HCT116 (cell line): ENCODE results near the gene C19orf85. TPM values are rescaled to one million over a fixed set of nuclear protein-coding genes. Genes with fewer than 3 reads are reported as not detected.
A peak's percentile ranks its signal among the peaks of the same experiment; 100 is the strongest.

Experiments used
- ATAC-seq: fragments of 200-7000 bp; cut with Tn5 transposase; 2 replicates; pipeline ENCODE4 v1.9.1; 2020; ENCODE audit warnings: mild to moderate bottlenecking, moderate library complexity
- BruUV-seq: library from RNA; stranded (reverse); fragments of 400-500 nt; replicated peaks from 2 replicates; lab custom pipeline; 2021; lab: Mats Ljungman, UMichigan
- CTCF ChIA-PET: fragments of 300-600 bp; sonication (Branson Sonifier 250); formaldehyde crosslinking; loops from one replicate; lab custom pipeline; 2021; ENCODE audit warnings: antibody characterized with exemption; lab: Charles Lee
- POLR2A ChIA-PET: fragments of 300-600, 350-600 bp; sonication (Branson Sonifier 250); formaldehyde crosslinking; loops from one replicate; lab custom pipeline; 2021; ENCODE audit warnings: antibody characterized with exemption; lab: Charles Lee
- RAD21 ChIA-PET, 2 experiments: fragments of 300-600 bp; sonication (Branson Sonifier 250); formaldehyde crosslinking; loops; one replicate each; lab custom pipeline; 2023; ENCODE audit warnings: low total read pairs in 2 of 2; ENCODE audit not compliant: uncharacterized antibody in 2 of 2, unreplicated experiment in 2 of 2, low non-redundant PET in 1 of 2; lab: Charles Lee
- DNase-seq: peaks from one replicate; pipeline ENCODE4 v3.0.0-alpha.2; 2010; ENCODE audit warnings: low read depth, low spot score
- H2AFZ ChIP-seq: fragments of 200-600 bp; shearing (Covaris generic), sonication (generic); 2 replicates; pipeline ENCODE4 v1.6.1; 2017; ENCODE audit warnings: low read depth, mixed run types, mixed read lengths, antibody characterized with exemption, low read length; ENCODE audit not compliant: poor library complexity, severe bottlenecking
- H3K27ac ChIP-seq: 2 replicates; pipeline ENCODE4 v1.5.1; 2012; ENCODE audit warnings: low read depth, low read length
- H3K27me3 ChIP-seq: fragments of 200-600 bp; sonication (generic); 2 replicates; pipeline ENCODE4 v1.6.1; 2016; ENCODE audit warnings: mixed run types, low read length, mixed read lengths; ENCODE audit not compliant: insufficient read depth
- H3K36me3 ChIP-seq, 2 experiments: fragments of 200-500 bp in 1 of 2; fragments of 200-600 bp in 1 of 2; sonication (Bioruptor generic) in 1 of 2; sonication (generic) in 1 of 2; 2 replicates each; pipeline versions ENCODE4 v1.5.1 to v1.6.1; 2014 to 2016; ENCODE audit warnings: low read length in 2 of 2, inconsistent platforms in 1 of 2, mixed read lengths in 1 of 2, mixed run types in 1 of 2; ENCODE audit not compliant: insufficient read depth in 2 of 2, control insufficient read depth in 1 of 2
- H3K4me1 ChIP-seq, 2 experiments: fragments of 200-600 bp in 1 of 2; sonication (generic) in 1 of 2; 2 replicates each; pipeline versions ENCODE4 v1.5.1 to v1.6.1; 2012 to 2017; ENCODE audit warnings: low read length in 2 of 2, inconsistent platforms in 1 of 2, mild to moderate bottlenecking in 1 of 2, mixed read lengths in 1 of 2, mixed run types in 1 of 2, moderate library complexity in 1 of 2; ENCODE audit not compliant: insufficient read depth in 2 of 2, control insufficient read depth in 1 of 2
- H3K4me2 ChIP-seq: fragments of 200-600 bp; sonication (generic); 2 replicates; pipeline ENCODE4 v1.6.1; 2017; ENCODE audit warnings: mixed run types, low read length, mixed read lengths
- H3K4me3 ChIP-seq, 2 experiments: fragments of 200-600 bp in 1 of 2; sonication (generic) in 1 of 2; replicated peaks in 1 of 2; 2 replicates each; pipeline ENCODE4 v1.5.1; 2011 to 2016; ENCODE audit warnings: low read length in 2 of 2, control low read depth in 1 of 2, low read depth in 1 of 2, mild to moderate bottlenecking in 1 of 2, mixed read lengths in 1 of 2, mixed run types in 1 of 2
- H3K79me2 ChIP-seq: fragments of 200-600 bp; sonication (generic); 2 replicates; pipeline ENCODE4 v1.6.1; 2017; ENCODE audit warnings: mild to moderate bottlenecking, mixed run types, low read length, moderate library complexity, mixed read lengths; ENCODE audit not compliant: insufficient read depth
- H3K9ac ChIP-seq: fragments of 200-600 bp; sonication (generic); 2 replicates; pipeline ENCODE4 v1.6.1; 2016; ENCODE audit warnings: low read length, mixed read lengths
- H3K9me2 ChIP-seq: fragments of 200-600 bp; sonication (generic), shearing (Covaris generic); 2 replicates; pipeline ENCODE4 v1.6.1; 2017; ENCODE audit warnings: mixed run types, mild to moderate bottlenecking, moderate library complexity; ENCODE audit not compliant: insufficient read depth
- H3K9me3 ChIP-seq, 2 experiments: fragments of 200-500 bp in 1 of 2; fragments of 200-600 bp in 1 of 2; sonication (Bioruptor generic) in 1 of 2; sonication (generic) in 1 of 2; 2 replicates each; pipeline ENCODE4 v1.6.1; 2014 to 2017; ENCODE audit warnings: low read length in 2 of 2, mixed read lengths in 2 of 2, inconsistent platforms in 1 of 2, low read depth in 1 of 2, mild to moderate bottlenecking in 1 of 2, mixed run types in 1 of 2, moderate library complexity in 1 of 2; ENCODE audit not compliant: control insufficient read depth in 1 of 2, insufficient read depth in 1 of 2
- H4K20me1 ChIP-seq: fragments of 200-600 bp; sonication (generic), shearing (Covaris generic); 2 replicates; pipeline ENCODE4 v1.6.1; 2017; ENCODE audit warnings: mixed run types, mild to moderate bottlenecking, moderate library complexity; ENCODE audit not compliant: insufficient read depth
- CBX3 ChIP-seq: IDR thresholded peaks from 2 replicates; pipeline ENCODE4 v1.6.1; 2012; ENCODE audit warnings: low read depth
- CEBPB ChIP-seq: IDR thresholded peaks from 2 replicates; pipeline ENCODE4 v1.6.1; 2012; ENCODE audit warnings: low read depth
- EGR1 ChIP-seq: IDR thresholded peaks from 2 replicates; pipeline ENCODE4 v1.6.1; 2012; ENCODE audit warnings: low read depth
- EZH2 ChIP-seq: fragments of 200-600 bp; sonication (generic); IDR thresholded peaks from 2 replicates; pipeline ENCODE4 v1.6.1; 2017; ENCODE audit warnings: antibody characterized with exemption, mixed run types
- EZH2phosphoT487 ChIP-seq: fragments of 200-600 bp; IDR thresholded peaks from 2 replicates; pipeline ENCODE4 v1.6.1; 2018; ENCODE audit warnings: antibody characterized with exemption, borderline replicate concordance
- POLR2A ChIP-seq: IDR thresholded peaks from 2 replicates; pipeline ENCODE4 v1.7.0; 2011; ENCODE audit warnings: borderline replicate concordance; ENCODE audit not compliant: insufficient read depth, insufficient read length; ENCODE audit errors: extremely low read depth
- RAD21 ChIP-seq: IDR thresholded peaks from 2 replicates; pipeline ENCODE4 v1.6.1; 2012; ENCODE audit warnings: low read depth, mild to moderate bottlenecking
- SRF ChIP-seq: IDR thresholded peaks from 2 replicates; pipeline ENCODE4 v1.6.1; 2012; ENCODE audit warnings: low read depth
- TCF7L2 ChIP-seq: IDR thresholded peaks from 2 replicates; pipeline ENCODE4 v1.7.0; 2011; ENCODE audit warnings: borderline replicate concordance, inconsistent platforms; ENCODE audit not compliant: insufficient read depth, insufficient read length; ENCODE audit errors: extremely low read depth
- YY1 ChIP-seq: IDR thresholded peaks from 2 replicates; pipeline ENCODE4 v1.6.1; 2011; ENCODE audit warnings: low read length, low read depth, moderate library complexity, mild to moderate bottlenecking; ENCODE audit not compliant: insufficient replicate concordance; ENCODE audit errors: extremely low read depth
- ZFX ChIP-seq: fragments of 450-650 bp; IDR thresholded peaks from 2 replicates; pipeline ENCODE4 v1.6.1; 2017
- ZNF274 ChIP-seq: fragments of 200-500 bp; sonication (Bioruptor generic); IDR thresholded peaks from 2 replicates; pipeline ENCODE4 v1.6.1; 2014; ENCODE audit warnings: mild to moderate bottlenecking, low read depth, low read length, inconsistent platforms
- intact Hi-C: fragments of 100-400 bp; cut with micrococcal nuclease; formaldehyde crosslinking; loops from 2 replicates; pipeline ENCODE4 v1.10.0; 2022
- total RNA-seq: library from RNA; stranded (reverse); gene quantifications from one replicate; pipeline ENCODE4 v1.2.1, GENCODE V29; 2021; ENCODE audit not compliant: unreplicated experiment
- TF ChIP-seq, protein P1 (sequence below): IDR thresholded peaks from 2 replicates; pipeline ENCODE4 v1.6.1; 2011; ENCODE audit warnings: mild to moderate bottlenecking, low read length, moderate library complexity; ENCODE audit not compliant: insufficient replicate concordance; ENCODE audit errors: extremely low read depth
- TF ChIP-seq, protein P2 (sequence below): IDR thresholded peaks from 2 replicates; pipeline ENCODE4 v1.6.1; 2012
- TF ChIP-seq, protein P3 (sequence below): IDR thresholded peaks from 2 replicates; pipeline ENCODE4 v1.6.1; 2012; ENCODE audit warnings: low read depth

The C19orf85 gene
- total RNA-seq, 1 experiment from 2014 or later = 0.34 TPM

DNA sequence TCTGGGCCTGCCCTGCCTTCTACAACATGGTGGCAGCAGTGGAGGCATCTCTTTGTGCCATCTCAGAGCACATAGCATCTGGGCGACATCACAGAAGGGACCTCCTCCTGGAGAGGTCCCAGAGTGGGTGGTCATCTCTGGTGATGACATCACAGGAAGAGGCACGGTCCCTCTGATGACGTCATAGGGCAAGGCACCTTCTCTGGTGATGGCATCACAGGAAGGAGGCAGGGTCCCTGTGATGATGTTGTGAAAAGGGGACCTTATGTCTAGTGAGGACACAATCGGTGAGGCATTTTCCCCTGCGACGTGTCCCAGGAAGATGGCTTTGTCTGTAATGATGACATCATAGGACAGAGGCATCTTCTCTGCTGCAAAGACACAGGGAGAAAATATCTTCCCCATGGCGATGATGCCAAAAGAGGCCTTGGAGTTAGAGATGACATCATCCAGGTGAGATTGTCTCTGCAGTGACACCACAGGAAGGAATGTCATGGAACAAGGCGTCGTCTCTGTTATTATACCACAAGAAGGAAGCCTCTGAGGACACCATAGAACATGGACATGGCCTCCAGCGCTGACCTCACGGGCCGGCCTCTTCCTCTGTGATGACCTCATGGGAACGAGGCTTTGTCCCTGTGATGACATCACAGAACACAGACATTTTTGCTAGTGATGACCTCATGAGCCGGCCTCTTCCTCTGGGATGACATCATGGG, 32.2 kb downstream of the C19orf85 start:
- DNase-seq = no peak
- H3K4me3 ChIP-seq = no peak overlapping the region
- peaks cover 0 to 6% of the 10 kb centered on the region in 2 experiments; a peak in 1 of 4 replicates for H3K4me1 ChIP-seq
- no peaks in the 10 kb centered on the region for H4K20me1 ChIP-seq
- H3K9ac ChIP-seq = no peak overlapping the region
- ATAC-seq = peak; percentile 27; the same call in 1 of the 2 replicates
- intact Hi-C loops = no loop called here
- ChIA-PET RAD21 (no interaction called here), CTCF (no interaction called here), POLR2A (no interaction called here)
- no peaks in the 10 kb centered on the region for H3K36me3 ChIP-seq
- H3K9me3 ChIP-seq = no peaks in the 10 kb centered on the region
- no peak overlapping the region for H3K4me2 ChIP-seq
- H2AFZ ChIP-seq = no peak overlapping the region
- no peaks in the 10 kb centered on the region for H3K27me3 ChIP-seq
- H3K79me2 ChIP-seq = no peaks in the 10 kb centered on the region
- TF ChIP-seq SRF = no peak
- H3K9me2 ChIP-seq = no peaks in the 10 kb centered on the region
- BruUV-seq = no TSS peak
- no peak overlapping the region for H3K27ac ChIP-seq

DNA sequence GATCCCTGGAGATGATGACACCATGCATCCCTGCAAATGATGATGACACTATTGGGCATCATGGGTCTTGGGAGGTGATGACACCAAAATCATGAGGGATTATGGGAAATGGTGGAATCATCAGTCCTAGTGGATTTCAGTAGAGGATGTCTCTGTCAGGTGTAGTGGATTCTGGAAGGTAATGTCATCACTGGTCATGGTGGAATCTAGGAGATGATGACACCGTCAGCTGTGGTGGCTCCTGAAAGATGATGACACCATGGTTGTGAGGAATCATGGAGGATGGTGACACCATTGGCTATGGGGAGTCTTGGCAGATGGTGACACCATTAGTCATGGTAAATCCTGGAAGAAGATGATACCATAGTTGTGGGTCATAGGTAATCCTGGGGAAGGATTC, 33.4 kb downstream of the C19orf85 start:
- no peaks in the 10 kb centered on the region for H3K9me2 ChIP-seq
- intact Hi-C loops = no loop called here
- H3K9me3 ChIP-seq = no peaks in the 10 kb centered on the region
- H3K4me1 ChIP-seq = peaks cover 0 to 6% of the 10 kb centered on the region in 2 experiments; a peak in 1 of 4 replicates
- no peak for ATAC-seq
- no TSS peak for BruUV-seq
- no peak overlapping the region for H3K4me3 ChIP-seq
- H3K4me2 ChIP-seq = no peak overlapping the region
- no peaks in the 10 kb centered on the region for H3K79me2 ChIP-seq
- DNase-seq = no peak
- ChIA-PET CTCF (no interaction called here), POLR2A (no interaction called here), RAD21 (no interaction called here)
- no peak overlapping the region for H3K9ac ChIP-seq
- no peaks in the 10 kb centered on the region for H4K20me1 ChIP-seq
- no peak overlapping the region for H2AFZ ChIP-seq
- H3K27ac ChIP-seq = no peak overlapping the region
- no peaks in the 10 kb centered on the region for H3K27me3 ChIP-seq
- no peaks in the 10 kb centered on the region for H3K36me3 ChIP-seq
- no peak for TF ChIP-seq RAD21
- TF ChIP-seq ZNF274 = no peak
- TF ChIP-seq CEBPB = no peak
- TF ChIP-seq EZH2 = no peak
- TF ChIP-seq SRF = no peak
- TF ChIP-seq EGR1 = no peak
- no peak for TF ChIP-seq YY1
- TF ChIP-seq, protein P1, sequence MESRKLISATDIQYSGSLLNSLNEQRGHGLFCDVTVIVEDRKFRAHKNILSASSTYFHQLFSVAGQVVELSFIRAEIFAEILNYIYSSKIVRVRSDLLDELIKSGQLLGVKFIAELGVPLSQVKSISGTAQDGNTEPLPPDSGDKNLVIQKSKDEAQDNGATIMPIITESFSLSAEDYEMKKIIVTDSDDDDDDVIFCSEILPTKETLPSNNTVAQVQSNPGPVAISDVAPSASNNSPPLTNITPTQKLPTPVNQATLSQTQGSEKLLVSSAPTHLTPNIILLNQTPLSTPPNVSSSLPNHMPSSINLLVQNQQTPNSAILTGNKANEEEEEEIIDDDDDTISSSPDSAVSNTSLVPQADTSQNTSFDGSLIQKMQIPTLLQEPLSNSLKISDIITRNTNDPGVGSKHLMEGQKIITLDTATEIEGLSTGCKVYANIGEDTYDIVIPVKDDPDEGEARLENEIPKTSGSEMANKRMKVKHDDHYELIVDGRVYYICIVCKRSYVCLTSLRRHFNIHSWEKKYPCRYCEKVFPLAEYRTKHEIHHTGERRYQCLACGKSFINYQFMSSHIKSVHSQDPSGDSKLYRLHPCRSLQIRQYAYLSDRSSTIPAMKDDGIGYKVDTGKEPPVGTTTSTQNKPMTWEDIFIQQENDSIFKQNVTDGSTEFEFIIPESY = no peak
- TF ChIP-seq POLR2A = no peak
- no peak for TF ChIP-seq EZH2phosphoT487
- TF ChIP-seq, protein P2, sequence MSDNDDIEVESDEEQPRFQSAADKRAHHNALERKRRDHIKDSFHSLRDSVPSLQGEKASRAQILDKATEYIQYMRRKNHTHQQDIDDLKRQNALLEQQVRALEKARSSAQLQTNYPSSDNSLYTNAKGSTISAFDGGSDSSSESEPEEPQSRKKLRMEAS = no peak
- TF ChIP-seq TCF7L2 = no peak
- TF ChIP-seq, protein P3, sequence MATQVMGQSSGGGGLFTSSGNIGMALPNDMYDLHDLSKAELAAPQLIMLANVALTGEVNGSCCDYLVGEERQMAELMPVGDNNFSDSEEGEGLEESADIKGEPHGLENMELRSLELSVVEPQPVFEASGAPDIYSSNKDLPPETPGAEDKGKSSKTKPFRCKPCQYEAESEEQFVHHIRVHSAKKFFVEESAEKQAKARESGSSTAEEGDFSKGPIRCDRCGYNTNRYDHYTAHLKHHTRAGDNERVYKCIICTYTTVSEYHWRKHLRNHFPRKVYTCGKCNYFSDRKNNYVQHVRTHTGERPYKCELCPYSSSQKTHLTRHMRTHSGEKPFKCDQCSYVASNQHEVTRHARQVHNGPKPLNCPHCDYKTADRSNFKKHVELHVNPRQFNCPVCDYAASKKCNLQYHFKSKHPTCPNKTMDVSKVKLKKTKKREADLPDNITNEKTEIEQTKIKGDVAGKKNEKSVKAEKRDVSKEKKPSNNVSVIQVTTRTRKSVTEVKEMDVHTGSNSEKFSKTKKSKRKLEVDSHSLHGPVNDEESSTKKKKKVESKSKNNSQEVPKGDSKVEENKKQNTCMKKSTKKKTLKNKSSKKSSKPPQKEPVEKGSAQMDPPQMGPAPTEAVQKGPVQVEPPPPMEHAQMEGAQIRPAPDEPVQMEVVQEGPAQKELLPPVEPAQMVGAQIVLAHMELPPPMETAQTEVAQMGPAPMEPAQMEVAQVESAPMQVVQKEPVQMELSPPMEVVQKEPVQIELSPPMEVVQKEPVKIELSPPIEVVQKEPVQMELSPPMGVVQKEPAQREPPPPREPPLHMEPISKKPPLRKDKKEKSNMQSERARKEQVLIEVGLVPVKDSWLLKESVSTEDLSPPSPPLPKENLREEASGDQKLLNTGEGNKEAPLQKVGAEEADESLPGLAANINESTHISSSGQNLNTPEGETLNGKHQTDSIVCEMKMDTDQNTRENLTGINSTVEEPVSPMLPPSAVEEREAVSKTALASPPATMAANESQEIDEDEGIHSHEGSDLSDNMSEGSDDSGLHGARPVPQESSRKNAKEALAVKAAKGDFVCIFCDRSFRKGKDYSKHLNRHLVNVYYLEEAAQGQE = no peak
- TF ChIP-seq ZFX = no peak
- TF ChIP-seq CBX3 = no peak
